HG03025 (cell line): Measurements from ENCODE around the gene LRRC71.
"Not testable (repeated sequence)": the region's sequence is repeated elsewhere in the genome, so short reads cannot be mapped to it uniquely, and the experiment has no call there.

Experiments used
- ATAC-seq: cut with Tn5 transposase; IDR thresholded peaks from one replicate; pipeline ENCODE4 v1.9.1; 2021; ENCODE audit warnings: mild to moderate bottlenecking, moderate library complexity; ENCODE audit not compliant: unreplicated experiment, low FRiP score

LRRC71 gene

GRCh38 chr1:156925154-156926010 lies 5.0 kb downstream of the LRRC71 start:
- ATAC-seq, result no peak

- ATAC-seq, result no peak
These were observed 5.7 kb downstream of the LRRC71 start for GRCh38 chr1:156926175-156926574.

GRCh38 chr1:156926695-156927094 lies 6.3 kb downstream of the LRRC71 start:
- ATAC-seq, result not testable (repeated sequence)

GRCh38 chr1:156927215-156928042 lies 7.0 kb downstream of the LRRC71 start:
- ATAC-seq, result no peak

- ATAC-seq, result no peak
These were observed 7.7 kb downstream of the LRRC71 start for GRCh38 chr1:156928043-156928602.

GRCh38 chr1:156929596-156930238 lies 9.3 kb downstream of the LRRC71 start:
- ATAC-seq, result no peak

GRCh38 chr1:156930483-156930882 lies 10.1 kb downstream of the LRRC71 start:
- ATAC-seq, result no peak

- no peak for ATAC-seq
These were observed 10.9 kb downstream of the LRRC71 start for GRCh38 chr1:156931211-156931952.

- ATAC-seq, result no peak
These were observed 11.7 kb downstream of the LRRC71 start for GRCh38 chr1:156931974-156932710.

- ATAC-seq, result no peak
These were observed 12.7 kb downstream of the LRRC71 start for GRCh38 chr1:156933136-156933535.

- no peak for ATAC-seq
These were observed 15.2 kb downstream of the LRRC71 start for GRCh38 chr1:156935505-156936128.

GRCh38 chr1:156936191-156936590 lies 15.8 kb downstream of the LRRC71 start:
- ATAC-seq, result no peak

- no peak for ATAC-seq
These were observed 16.3 kb downstream of the LRRC71 start for GRCh38 chr1:156936721-156937220.

- ATAC-seq, result no peak
These were observed 17.5 kb downstream of the LRRC71 start for GRCh38 chr1:156937883-156938282.

GRCh38 chr1:156938813-156939212 lies 18.4 kb downstream of the LRRC71 start:
- no peak for ATAC-seq

GRCh38 chr1:156939786-156940334 lies 19.4 kb downstream of the LRRC71 start:
- no peak for ATAC-seq

- ATAC-seq, result no peak
These were observed 21.2 kb downstream of the LRRC71 start for GRCh38 chr1:156941675-156942074.

- ATAC-seq, result no peak
These were observed 21.7 kb downstream of the LRRC71 start for GRCh38 chr1:156942176-156942575.
